ENCODE data around the gene TACSTD2.
A peak's percentile ranks its signal among the peaks of the same experiment; 100 is the strongest.
"Not testable (repeated sequence)": the region's sequence is repeated elsewhere in the genome, so short reads cannot be mapped to it uniquely, and the experiment has no call there.

TACSTD2 gene

GRCh38 chr1:58587667-58588066 is 10.6 kb upstream of the TACSTD2 start:
- no peak for DNase-seq (ENCODE audit: low read depth)

GRCh38 chr1:58586271-58586670 is 9.2 kb upstream of the TACSTD2 start:
- DNase-seq (ENCODE audit: low read depth) = no peak

DNA sequence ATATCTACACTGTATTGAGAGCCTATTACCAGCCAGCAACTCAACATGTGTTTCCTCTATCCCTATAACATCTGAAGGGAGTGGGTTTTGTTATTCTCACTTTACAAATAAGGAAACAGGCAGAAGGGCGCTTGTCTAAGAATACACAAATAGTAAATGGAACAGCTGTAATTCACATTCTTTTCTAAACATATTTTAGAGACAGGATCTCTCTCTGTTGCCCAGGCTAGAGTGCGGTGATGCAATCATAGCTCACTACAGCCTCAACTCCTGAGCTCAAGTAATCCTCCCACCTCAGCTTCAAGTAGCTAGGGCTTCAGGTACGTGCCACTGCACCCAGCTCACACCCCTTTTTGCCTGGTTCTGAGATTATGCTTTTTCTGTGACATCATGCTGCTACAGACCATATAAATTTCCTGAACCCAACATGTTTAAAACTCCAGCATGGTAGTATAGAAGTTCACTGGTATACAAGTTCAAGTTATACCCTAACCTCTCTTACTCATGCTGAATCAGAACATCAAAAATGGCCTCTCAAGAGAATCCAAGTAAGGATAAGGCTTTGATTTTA is 8.6 kb upstream of the TACSTD2 start:
- no peak for DNase-seq (ENCODE audit: low read depth)

- DNase-seq (ENCODE audit: low read depth) = no peak
These were observed 8.1 kb upstream of the TACSTD2 start for GRCh38 chr1:58585166-58585565.

- peak; percentile 91 for DNase-seq (ENCODE audit: low read depth)
These were observed 7.2 kb upstream of the TACSTD2 start for GRCh38 chr1:58584082-58584895.

DNA sequence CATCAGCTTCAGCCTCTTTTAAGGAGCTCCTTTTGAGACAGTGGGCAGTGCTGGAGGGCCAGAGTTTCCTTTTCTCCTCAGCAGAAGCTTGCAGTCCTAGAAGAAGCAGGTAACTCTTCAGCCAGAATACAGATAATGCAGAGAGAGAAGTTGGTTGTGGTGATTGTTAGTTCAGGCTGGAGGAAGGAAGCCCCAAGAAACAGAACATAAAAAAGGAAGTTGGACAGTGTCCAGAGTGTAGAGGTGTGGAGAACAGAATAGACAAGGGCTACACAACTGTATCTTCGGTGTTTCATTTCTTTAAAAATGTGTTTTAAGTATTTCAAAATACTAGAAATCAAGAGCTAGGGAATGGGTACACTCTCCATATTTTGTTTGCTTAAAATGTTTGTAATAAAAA is 6.4 kb upstream of the TACSTD2 start:
- DNase-seq (ENCODE audit: low read depth) = no peak

- not testable (repeated sequence) for DNase-seq (ENCODE audit: low read depth)
These were observed 5.1 kb upstream of the TACSTD2 start for GRCh38 chr1:58582143-58582542.

GRCh38 chr1:58581641-58582040 is 4.6 kb upstream of the TACSTD2 start:
- DNase-seq (ENCODE audit: low read depth) = no peak

GRCh38 chr1:58580186-58580585 is 3.1 kb upstream of the TACSTD2 start:
- DNase-seq (ENCODE audit: low read depth) = no peak

- DNase-seq (ENCODE audit: low read depth) = no peak
These were observed 590 bp upstream of the TACSTD2 start for GRCh38 chr1:58577654-58578030.

DNA sequence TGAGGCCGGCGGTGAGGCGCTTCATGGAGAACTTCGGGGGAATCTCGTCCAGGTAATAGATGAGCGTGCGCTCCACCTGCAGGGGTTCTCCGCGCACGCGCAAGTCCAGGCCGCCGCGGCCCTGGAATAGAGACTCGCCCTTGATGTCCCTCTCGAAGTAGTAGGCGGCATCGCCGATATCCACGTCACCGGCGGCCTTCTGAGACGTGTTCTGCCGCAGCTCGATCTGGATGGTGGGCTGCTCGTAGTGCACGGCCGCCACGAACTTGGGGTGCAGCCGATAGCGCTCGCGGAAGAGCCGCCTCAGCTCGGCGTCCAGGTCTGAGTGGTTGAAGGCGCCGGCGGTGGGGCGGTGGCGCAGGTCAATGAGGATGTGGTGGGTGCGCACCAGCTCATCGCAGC is 726 bp downstream of the TACSTD2 start:
- no peak for DNase-seq (ENCODE audit: low read depth)

DNA sequence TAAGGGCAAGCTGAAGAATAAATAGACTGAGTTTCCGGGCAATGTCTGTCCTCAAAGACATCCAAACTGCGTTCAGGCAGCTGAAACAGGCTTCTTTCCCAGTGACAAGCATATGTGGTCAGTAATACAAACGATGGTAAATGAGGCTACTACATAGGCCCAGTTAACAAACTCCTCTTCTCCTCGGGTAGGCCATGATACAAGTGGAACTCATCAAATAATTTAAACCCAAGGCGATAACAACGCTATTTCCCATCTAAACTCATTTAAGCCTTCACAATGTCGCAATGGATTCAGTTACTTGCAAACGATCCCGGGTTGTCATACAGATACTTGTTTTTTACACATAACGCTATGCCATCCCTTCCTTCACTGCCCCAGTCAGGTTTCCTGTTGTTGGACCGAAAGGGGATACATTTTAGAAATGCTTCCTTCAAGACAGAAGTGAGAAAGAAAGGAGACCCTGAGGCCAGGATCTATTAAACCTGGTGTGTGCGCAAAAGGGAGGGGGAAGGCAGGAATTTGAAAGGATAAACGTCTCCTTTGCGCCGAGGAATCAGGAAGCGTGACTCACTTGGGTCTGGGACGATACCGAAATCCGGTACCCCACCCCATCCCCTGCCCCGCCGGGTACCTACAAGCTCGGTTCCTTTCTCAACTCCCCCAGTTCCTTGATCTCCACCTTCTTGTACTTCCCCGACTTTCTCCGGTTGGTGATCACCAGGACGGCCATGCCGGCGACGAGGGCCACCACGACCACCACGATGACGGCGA is 1.3 kb downstream of the TACSTD2 start:
- DNase-seq (ENCODE audit: low read depth) = no peak

- no peak for DNase-seq (ENCODE audit: low read depth)
These were observed 2.2 kb downstream of the TACSTD2 start for GRCh38 chr1:58574816-58575215.

DNA sequence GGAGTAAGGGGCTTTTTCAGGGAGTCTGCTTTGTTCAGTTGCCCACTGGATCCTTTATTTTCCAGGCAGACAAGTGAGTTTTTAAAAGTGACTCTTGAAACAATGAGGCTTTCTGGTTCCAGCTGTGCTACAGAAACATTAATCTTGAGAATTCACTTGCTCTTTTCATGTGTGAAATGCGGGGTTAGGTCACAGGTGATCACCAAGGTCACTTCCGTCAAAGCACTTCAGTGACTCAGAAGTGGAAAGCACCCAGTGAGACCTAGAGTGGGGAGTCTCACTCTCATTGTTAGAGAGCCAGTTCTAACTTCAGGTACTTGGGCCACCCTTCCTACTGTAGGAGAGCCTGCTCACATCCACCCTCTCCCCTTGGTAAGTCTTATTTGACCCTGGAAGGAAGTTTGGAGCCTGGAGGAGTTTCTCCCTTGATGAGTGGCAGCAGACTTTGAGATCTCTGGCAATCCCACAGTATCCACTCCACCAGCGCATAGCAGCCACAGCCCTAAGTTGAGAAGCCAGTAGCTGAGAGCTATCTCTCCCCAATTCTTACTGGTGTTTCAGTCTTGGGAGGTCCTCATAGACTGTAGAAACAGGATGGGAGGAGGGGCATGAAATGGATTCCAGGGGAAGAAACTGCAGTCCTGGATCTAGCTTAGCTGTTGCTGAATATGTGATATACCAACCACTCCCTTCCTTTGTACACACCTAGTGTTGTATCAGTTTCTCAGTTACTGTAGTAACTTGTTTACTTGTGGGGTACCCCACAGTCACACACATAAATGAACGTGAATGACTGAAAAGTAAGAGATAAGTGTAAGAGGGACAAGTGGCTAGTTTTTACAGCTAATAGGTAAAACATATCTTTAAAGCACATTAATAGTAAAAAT is 3.1 kb downstream of the TACSTD2 start:
- DNase-seq (ENCODE audit: low read depth) = no peak

- no peak for DNase-seq (ENCODE audit: low read depth)
These were observed 3.9 kb downstream of the TACSTD2 start for GRCh38 chr1:58573138-58573537.

DNA sequence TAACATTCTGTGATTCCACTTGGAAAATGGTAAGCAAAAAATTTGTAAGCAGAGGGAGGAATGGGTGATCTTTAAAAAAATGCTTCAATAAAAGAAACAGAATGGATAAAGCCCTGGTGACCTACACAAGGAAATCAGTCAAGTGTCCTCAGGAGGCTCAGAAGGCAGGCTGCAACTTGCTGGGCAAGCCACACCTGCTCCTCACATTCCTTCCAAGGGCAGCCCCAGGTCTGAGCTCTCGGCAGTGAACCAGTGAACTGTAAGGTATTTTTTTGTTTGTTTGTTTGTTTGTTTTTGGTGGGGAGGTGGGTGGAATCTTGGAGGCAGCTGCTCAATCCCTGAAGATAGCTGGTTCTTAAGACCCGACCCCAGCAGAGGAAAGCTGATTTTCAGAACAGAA is 4.4 kb downstream of the TACSTD2 start:
- DNase-seq (ENCODE audit: low read depth) = no peak

GRCh38 chr1:58571616-58572015 is 5.4 kb downstream of the TACSTD2 start:
- DNase-seq (ENCODE audit: low read depth) = no peak

DNA sequence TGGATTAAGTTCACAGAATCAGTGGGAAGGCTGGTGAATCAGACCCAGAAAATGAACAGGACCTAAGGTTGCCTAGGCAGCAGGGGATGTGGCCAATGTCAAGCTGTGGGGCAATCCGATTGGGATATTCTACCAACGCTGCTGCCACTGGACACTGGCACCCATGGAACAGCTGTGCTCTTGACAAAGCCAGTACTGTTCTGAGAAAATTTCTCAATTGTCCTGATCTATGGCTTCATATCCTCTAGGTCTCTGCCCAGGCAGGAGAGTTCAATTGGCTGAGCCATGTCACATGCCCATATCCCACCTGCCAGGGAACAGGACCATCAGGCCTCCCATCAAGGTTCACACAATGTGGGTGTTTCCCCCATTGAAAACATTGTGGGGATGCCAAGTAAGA is 6.2 kb downstream of the TACSTD2 start:
- DNase-seq (ENCODE audit: low read depth) = no peak

DNA sequence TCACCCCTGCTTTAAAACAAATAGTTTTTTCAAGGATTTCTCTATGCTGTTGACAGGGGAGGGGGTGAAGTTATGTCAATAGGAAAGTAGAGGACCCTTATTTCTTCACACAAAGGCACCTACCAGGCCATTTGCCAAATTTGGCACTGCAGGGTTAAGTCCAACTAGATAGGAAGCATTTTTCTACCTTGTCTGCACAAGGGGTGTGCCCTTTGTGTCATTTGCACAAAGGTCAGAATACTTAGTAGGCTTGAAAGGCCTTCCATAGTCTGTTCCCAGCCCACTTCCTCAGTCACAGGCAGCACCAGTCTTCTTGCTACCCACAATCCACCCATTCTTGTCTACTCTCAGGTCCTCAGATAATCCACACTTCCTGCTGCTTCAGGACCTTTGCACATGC is 7.0 kb downstream of the TACSTD2 start:
- no peak for DNase-seq (ENCODE audit: low read depth)

- no peak for DNase-seq (ENCODE audit: low read depth)
These were observed 8.1 kb downstream of the TACSTD2 start for GRCh38 chr1:58568911-58569310.

DNA sequence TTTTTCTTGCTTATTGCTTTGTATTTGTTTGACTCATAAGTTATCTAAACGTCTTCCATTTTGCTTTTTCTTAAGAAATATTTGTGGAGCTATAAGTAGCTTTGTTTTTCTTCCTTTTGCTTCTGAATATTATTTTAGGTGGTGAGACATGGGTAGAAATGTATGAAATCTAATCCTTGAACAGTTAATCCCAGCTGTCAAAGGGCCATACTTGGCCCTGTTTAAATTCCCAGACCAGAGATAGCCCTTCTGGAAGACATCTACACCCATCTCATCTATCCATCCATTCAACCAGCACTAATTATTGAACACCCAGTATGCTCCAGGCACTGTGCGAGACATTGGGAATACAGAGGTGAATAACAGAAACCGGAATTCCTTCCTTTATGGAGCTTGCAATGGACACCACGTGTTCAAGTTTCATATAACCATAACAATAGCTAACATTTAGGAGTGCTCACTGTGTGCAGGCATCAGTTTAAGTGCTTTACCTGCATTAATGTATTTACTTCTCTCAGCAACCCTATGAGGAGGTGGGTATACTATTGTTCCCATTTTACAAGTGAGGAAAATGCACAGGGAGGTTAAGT is 8.7 kb downstream of the TACSTD2 start:
- DNase-seq (ENCODE audit: low read depth) = no peak

DNA sequence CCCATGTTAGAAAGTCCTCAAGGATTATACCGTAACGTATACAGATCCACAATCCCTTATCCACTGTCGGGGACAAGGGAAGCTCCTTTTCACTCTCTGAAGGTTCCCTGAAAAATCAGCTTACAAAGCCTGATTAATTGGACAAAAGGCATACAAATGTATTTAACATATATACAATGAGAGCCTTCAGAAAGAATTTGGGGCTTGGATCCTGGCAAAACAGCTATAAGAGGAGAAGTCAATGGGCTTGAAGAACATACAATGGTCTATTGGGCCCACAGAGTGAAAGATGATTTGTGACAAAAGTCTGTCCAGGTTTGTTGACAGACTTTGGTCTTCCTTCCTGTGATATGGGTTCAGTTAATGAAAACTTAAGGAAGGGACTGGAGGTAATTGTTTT is 10.7 kb downstream of the TACSTD2 start:
- DNase-seq (ENCODE audit: low read depth) = no peak
